Hematopoietic multipotent progenitor cell treated with erythropoietin and hydrocortisone succinate and interleukin-3 and kit ligand, for 8 days (in vitro differentiated cells): ENCODE results near the gene RAB5A.
"Not testable (repeated sequence)": the region's sequence is repeated elsewhere in the genome, so short reads cannot be mapped to it uniquely, and the experiment has no call there.

Experiments
- DNase-seq: peaks from one replicate; pipeline ENCODE4 v3.0.0-alpha.2; 2015

Gene RAB5A, protein sequence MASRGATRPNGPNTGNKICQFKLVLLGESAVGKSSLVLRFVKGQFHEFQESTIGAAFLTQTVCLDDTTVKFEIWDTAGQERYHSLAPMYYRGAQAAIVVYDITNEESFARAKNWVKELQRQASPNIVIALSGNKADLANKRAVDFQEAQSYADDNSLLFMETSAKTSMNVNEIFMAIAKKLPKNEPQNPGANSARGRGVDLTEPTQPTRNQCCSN

DNA sequence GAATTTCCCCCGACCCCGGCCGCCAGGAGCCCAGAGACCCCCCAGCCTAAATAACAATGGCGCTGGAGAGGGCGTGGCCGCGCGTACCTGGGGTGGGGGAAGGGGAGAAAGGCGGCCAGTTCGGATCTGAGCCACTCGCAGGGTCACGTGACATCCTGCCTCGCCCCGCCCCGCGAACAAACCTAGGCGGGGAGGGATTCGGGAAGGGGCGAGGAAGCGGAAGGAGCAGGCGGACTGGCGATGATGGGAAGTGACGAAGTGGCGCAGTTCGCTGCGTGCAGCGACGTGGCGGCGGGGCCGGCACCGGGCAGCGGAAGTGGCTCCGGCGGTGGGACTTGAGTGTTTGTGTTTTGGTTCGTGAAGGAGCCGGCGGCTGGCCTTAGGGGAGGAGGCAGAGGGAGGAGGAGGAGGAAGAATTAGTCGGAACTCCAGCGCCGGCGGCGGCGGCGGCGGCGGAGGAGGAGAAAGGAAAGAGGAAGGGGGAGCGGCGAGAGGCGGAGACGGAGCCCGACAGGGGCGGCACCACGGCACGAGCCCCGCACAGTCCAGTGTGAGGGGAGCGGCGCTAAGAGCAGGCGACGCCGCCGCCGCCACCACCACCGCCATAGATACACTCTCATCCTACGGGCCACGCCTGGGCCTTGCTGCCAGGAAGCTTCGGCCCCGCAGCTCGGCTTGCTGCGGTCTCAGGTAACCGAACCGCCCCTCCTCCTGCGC lies at the start of gene RAB5A:
TSS of gene RAB5A (plus strand) at position 266 of the 717 bp plus-strand sequence. CDS start 3,802 bp downstream, outside the sequence.
- peak; percentile 99 for DNase-seq

GRCh38 chr3:19898721-19899120 lies 48.2 kb upstream of the RAB5A start:
- no peak for DNase-seq

DNA sequence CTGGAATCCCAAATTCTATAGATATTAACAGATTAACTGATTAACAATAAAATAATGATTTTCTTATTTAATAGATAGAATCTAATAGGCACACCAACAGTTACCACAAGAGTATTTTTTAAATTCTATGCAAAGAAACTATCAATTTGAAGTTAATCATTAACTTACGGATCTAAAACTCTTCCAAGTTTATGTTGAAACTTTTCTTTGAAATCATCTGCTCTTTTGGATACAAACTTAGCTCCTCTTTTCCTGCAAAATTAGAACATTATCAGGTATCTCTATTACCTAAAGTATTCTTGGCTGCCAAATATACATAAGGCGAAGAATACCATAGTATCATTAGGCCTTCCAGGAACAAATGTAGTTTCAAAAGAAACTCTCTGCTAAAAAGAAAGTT lies 47.6 kb upstream of the RAB5A start:
- DNase-seq: no peak

DNA sequence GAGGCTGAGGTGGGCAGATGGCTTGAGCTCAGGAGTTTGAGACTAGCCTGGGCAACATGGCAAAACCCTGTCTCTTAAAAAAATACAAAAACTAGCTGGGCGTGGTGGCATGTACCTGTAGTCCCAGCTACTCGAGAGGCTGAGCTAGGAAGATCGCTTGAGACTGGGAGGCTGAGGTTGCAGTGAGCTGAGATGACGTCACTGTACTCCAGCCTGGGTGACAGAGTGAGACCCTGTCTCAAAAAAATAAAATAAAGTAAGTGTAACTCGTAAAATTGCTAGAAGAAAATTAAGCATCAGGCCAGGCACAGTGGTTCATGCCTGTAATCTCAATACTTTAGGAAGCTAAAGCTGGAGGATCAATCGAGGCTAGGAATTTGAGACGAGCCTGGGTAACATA lies 47.1 kb upstream of the RAB5A start:
- not testable (repeated sequence) for DNase-seq

GRCh38 chr3:19901337-19901736 lies 45.6 kb upstream of the RAB5A start:
- no peak for DNase-seq

DNA sequence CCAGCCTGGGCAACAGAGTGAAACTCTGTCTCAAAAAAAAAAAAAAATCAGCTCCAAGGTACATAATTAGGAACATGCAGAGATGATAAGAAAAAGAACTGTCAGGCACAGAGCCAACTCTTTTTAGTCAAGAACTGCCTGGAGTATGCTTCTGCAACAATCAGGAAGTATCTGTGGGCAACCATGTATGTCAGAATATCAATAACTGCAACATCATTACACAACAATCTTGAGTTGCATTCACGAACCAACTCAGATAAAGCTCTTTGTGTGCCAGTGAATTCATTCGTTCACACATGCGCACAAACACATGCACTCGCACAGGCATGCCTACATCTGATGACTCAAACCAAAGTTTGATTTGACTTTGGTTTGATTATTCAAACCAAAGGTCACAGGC lies 45.0 kb upstream of the RAB5A start:
- peak; percentile 81 for DNase-seq

DNA sequence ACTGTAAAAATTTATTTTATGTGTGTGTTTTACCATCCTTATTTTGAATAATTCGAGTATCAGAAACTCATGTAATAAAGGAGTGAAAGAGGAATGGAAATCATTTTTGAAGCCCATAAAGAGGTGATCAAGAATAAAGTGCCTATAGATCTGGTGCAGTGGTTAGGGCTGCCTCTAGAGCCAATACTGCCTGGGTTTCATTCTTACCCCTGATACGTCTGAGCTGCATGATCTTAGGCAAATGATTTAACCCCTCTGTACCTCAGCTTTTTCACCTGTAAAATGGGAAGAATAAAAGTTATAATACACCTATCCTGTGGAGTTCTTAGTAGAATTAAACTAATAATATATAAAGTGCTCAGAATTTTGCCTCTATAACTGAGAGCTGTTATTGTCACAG lies 43.2 kb upstream of the RAB5A start:
- DNase-seq: no peak

GRCh38 chr3:19907523-19907922 lies 39.4 kb upstream of the RAB5A start:
- DNase-seq: no peak

DNA sequence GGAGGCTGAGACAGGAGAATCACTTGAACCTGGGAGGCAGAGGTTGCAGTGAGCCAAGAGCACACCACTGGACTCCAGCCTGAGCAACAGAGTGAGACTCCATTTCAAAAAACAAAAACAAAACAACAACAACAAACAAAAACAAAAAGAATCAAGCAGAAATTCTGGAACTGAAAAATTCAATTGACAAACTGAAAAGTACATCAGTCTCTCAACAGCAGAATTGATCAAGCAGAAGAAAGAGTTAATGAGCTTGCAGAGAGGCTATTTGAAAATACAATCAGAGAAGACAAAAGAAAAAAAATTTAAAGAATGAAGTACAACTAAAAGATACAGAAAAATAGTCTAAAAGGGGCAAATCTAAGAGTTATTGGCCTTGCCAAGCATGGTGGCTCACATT lies 35.4 kb upstream of the RAB5A start:
- no peak for DNase-seq

- no peak for DNase-seq
These were observed 29.7 kb upstream of the RAB5A start for GRCh38 chr3:19917167-19917566.

GRCh38 chr3:19920401-19921080 lies 26.4 kb upstream of the RAB5A start:
- DNase-seq: no peak

DNA sequence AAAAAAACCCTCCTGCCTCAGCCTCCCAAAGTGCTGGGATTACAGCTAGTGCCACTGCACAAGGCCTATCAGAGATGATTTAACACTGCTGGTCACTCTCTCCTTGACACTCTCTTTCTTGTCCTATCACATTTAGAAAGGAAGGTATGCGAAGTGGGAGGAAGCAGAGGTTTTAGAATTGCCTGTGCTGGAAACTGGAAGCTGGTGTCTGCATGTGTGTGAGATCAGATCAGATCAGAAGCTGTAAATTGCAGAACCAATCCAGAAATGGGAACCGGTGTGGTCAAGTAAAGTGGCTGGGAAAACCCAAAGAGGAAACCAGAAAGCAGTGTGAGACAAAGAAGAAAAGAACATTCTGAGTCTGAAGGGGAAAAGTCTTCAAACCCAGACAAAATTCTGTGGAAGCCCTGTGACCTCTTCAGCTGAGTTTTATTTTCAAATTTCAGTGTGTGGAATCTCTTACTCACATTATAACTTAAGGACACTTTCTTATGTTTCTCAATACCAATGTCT lies 15.7 kb upstream of the RAB5A start:
- DNase-seq: peak; percentile 26

GRCh38 chr3:19931767-19932188 lies 15.1 kb upstream of the RAB5A start:
- DNase-seq: peak; percentile 42

GRCh38 chr3:19932422-19932821 lies 14.5 kb upstream of the RAB5A start:
- DNase-seq: no peak

GRCh38 chr3:19934098-19934566 lies 12.8 kb upstream of the RAB5A start, which contains the start of gene EFHB:
EFHB (minus strand) TSS chr3:19934217; CDS start chr3:19934018, 199 bp downstream.
- peak; percentile 78 for DNase-seq

- peak; percentile 95 for DNase-seq
These were observed 9.2 kb upstream of the RAB5A start for GRCh38 chr3:19937459-19938294.

DNA sequence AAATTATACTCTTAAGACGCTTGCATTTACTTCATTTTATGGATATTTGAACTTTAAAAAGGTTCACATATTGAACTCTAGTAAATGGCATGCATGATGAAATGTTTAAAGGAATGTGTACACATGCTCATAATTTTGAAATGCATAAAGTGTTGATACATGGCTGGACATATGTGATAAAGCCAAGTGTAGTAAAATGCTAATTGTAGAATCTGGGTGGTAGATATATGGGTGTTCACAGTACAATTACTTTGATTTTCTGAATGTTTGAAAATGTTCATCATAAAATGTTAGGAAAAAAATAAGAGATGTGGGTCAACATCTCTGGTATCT lies 8.6 kb upstream of the RAB5A start:
- no peak for DNase-seq

DNA sequence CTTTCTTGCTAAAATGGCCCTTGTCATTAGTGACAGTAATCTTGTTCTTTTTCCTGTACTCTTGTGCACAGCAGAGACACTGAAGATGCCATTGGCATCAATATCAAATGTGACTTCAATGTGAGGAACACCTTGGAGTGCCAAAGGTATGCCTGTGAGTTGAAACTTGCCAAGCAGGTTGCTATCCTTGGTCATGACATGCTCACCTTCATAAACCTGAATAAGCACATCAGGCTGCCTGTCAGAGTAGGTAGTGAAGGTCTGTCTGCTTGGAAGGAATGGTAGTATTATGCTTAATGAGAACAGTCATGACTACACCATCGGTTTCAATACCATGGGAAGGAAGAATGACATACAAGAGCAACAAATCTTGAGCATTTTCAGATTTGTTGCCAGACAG lies 6.3 kb upstream of the RAB5A start:
- no peak for DNase-seq

DNA sequence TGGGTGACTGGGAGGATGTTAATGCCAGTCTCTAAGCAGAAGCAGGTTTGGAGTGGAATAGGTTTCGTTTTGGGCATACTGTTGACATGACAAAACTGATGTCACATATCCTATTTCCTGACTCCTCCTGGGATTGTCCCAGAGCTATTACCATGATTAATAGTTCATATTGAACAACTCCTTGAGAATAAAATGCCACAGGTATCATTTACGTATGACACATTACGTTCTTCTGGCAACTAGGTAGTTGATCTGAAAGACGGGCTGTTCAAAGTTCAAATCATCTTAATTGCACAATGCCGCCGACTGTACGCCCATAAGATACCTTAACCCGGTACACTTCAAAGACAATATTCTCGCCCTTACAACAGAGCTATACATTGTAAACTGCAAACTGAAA lies 1.4 kb upstream of the RAB5A start:
- DNase-seq: no peak

DNA sequence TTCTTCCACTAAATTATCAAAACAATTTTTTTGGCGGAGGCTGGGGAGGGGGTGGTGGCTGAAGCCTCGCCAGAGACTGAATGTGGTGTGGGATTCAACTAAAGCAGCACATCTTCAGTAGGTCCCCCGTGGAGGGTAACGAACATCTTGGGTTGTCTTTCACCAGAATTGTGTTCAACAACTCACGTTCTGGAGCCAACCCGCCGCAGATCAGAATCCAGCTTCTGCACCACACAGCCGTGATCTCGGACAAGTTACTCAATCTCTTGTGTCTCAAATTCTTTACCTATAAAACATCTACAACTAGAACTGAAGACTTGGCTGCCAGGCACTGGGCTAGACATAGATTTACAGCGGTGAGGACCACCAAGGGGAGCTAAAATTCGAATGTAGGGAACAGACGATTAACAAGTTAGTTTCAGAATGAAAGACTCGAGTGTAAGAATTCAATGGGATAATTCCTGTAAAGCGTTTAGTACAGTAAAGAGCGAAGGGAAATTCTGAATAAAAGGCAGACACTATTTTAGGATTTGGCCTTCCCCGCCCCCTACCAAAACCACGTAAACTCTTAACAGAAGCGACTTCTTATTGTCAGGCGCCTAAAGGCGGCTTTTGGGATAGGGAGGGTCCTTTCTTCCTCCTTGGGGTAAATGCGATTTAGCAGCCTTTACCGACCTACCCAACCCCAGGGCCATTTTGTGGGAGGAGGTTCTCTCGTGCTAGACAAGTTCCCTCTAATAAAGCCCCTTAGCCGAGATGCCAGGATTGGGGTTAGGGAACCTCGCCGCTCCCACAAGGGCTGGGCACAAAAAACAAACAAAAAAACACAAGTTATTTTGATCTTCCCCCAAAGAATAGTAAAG lies 697 bp upstream of the RAB5A start:
- peak; percentile 16 for DNase-seq

DNA sequence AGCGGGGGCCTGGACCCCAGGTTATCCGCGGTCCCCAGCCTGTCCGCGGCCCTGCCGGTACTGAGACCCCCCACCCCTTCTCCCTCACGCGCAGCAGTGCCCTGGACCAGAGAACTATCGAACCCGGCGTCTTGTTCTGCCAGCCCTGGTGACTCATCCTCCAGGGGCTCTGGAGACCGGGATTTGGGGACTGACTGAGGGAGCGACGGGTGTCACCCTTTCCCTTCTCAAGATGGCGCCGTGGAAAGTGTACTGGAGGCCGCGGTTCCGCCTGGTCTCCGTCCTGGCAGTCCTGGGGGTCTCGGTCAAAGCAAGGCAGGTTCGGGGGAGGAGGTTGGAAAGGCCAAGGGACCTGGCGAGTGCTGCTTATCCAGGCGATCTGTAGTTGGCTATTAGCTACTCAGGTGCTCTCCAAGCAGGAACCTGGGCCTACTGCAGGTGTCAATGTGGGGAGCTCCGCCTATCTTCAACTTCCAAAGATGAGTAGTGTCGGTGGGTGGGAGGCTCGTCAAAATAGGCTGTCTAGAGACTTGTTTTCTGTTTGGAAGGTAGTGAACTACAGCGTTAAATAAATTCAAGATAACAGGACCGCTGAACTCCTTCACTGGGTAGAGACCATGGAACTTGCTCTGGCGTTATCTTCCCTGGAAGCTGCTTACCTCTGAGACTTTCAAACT lies 790 bp downstream of the RAB5A start:
- peak; percentile 60 for DNase-seq
